Glomerular visceral epithelial cell (primary cell): Measurements from ENCODE around the gene SLC22A5.
"Not testable (repeated sequence)": the region's sequence is repeated elsewhere in the genome, so short reads cannot be mapped to it uniquely, and the experiment has no call there.

ENCODE experiments used
- DNase-seq: peaks from one replicate; pipeline ENCODE4 v3.0.0-alpha.2; 2016; ENCODE audit errors: extremely low spot score

The SLC22A5 gene

GRCh38 chr5:132388244-132389050 lies 18.9 kb downstream of the SLC22A5 start:
- peak; percentile 77 for DNase-seq

GRCh38 chr5:132389051-132389331 lies 19.5 kb downstream of the SLC22A5 start:
- DNase-seq = no peak

- peak; percentile 100 for DNase-seq
Measured at GRCh38 chr5:132389585-132390286, 20.2 kb downstream of the SLC22A5 start.

- no peak for DNase-seq
Measured at GRCh38 chr5:132391247-132391646, 21.7 kb downstream of the SLC22A5 start.

GRCh38 chr5:132391870-132392269 lies 22.4 kb downstream of the SLC22A5 start:
- no peak for DNase-seq

GRCh38 chr5:132392411-132392810 lies 22.9 kb downstream of the SLC22A5 start:
- no peak for DNase-seq

- no peak for DNase-seq
Measured at GRCh38 chr5:132392978-132393825, 23.7 kb downstream of the SLC22A5 start.

GRCh38 chr5:132394667-132395259 lies 25.3 kb downstream of the SLC22A5 start:
- peak; percentile 60 for DNase-seq

GRCh38 chr5:132396589-132397031 lies 27.1 kb downstream of the SLC22A5 start:
- DNase-seq = no peak

- DNase-seq = no peak
Measured at GRCh38 chr5:132397224-132397623, 27.7 kb downstream of the SLC22A5 start.

GRCh38 chr5:132397936-132398675 lies 28.6 kb downstream of the SLC22A5 start:
- not testable (repeated sequence) for DNase-seq

GRCh38 chr5:132404041-132404440 lies 34.5 kb downstream of the SLC22A5 start:
- DNase-seq = not testable (repeated sequence)

- no peak for DNase-seq
Measured at GRCh38 chr5:132405646-132406045, 36.1 kb downstream of the SLC22A5 start.

GRCh38 chr5:132406144-132406783 lies 36.8 kb downstream of the SLC22A5 start:
- DNase-seq = no peak

- no peak for DNase-seq
Measured at GRCh38 chr5:132407970-132408369, 38.5 kb downstream of the SLC22A5 start.

- no peak for DNase-seq
Measured at GRCh38 chr5:132408456-132408855, 38.9 kb downstream of the SLC22A5 start.

GRCh38 chr5:132408965-132409364 lies 39.5 kb downstream of the SLC22A5 start:
- DNase-seq = no peak

- peak; percentile 87 for DNase-seq
Measured at GRCh38 chr5:132410451-132411303, 41.2 kb downstream of the SLC22A5 start.

GRCh38 chr5:132411304-132412013 lies 41.9 kb downstream of the SLC22A5 start:
- peak; percentile 67 for DNase-seq
